NCI-H774 (cell line): Measurements from ENCODE around the gene ZBTB40.

Source experiments
- DNase-seq: peaks from one replicate; lab custom pipeline; 2025; lab: John Stamatoyannopoulos, UW

The ZBTB40 gene

GRCh38 chr1:22562584-22563583, 111.2 kb downstream of the ZBTB40 start, which contains the start of gene EPHA8:
Gene EPHA8 (plus strand): TSS chr1:22563489. CDS start chr1:22563636, 147 bp downstream.
- no peak for DNase-seq

DNA sequence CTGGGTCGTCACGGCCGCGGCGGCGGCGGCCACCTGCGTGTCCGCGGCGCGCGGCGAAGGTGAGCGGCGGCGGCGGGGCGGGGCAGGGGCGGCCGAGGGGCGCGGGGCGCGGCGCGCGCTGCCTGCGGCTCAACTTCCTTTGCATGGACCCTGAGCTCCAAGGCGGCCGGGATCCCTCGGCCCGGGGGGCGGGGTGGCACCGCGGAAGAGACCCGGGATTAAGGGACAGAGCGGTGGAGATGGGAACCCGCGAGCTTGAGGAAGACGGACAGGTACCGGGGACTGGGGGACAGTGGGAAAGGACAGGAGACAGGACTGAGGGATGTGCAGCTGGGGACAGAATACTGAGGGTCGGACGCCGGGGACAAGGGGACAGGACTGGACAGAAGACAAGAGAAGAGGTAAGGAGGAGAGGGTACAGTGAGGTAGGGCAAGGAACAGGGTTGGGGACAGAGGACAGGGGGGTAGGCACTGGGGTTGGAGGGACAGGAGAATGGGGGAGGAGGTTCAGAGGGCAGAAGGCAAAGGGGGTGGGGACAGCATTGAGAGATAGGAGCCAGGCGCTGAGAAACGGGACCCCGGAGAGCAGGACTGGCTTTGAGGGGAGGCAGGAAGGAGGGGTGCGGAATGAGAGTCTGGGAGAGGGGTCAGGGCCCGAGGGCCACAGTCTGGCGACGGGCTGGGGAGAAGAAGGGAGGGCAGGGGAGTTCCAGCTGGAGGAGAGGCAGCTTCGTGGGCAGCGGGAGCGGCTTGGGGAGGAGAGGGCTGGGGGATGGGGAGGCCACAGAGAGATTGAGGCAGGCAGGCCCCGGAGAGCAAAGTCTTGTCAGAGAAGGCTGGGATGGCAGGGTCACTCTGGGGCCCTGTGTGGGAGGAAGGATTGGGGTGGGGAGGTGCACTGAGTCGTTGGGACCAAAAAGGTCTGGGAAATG, 112.3 kb downstream of the ZBTB40 start:
- DNase-seq = no peak

DNA sequence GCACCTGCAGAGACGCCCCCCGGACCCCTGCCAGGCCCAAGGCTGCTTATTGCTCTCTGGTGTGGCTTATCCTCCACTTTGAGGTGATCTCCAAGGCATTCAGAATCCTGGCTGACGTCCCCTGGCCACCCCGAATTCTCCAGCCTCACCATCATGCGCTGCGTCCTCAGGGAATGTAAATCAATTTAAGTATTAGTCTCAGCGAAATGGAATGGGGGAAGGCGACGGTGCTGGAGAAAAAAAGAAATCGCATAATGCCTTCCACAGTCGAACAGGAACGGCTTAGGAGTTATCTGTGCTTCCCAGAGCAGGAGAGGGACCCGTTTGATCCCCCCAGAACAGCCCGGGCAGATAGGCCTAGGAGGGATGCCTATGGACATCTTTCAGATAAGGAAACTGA, 114.5 kb downstream of the ZBTB40 start:
- no peak for DNase-seq

- DNase-seq = no peak
Measured at GRCh38 chr1:22567197-22567596, 115.5 kb downstream of the ZBTB40 start.

DNA sequence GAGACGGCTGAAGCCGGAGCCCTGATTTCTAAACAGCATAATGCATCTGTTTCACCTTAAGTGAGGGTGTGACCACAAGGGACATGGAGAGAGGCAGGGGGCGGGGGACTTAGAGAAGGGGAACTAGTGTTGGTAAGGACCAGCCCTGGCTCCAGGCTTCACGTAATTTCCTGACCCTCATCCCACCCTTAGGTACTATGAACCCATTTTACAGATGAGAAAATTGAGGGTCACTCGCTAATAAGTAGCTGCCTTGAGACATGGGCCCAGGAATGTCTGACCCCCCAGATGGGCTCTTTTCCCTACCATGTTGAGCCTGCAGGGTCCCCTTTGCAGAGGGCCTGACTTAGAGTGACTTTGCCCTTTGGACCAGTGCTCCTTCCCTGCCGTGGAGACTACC, 116.3 kb downstream of the ZBTB40 start:
- no peak for DNase-seq

DNA sequence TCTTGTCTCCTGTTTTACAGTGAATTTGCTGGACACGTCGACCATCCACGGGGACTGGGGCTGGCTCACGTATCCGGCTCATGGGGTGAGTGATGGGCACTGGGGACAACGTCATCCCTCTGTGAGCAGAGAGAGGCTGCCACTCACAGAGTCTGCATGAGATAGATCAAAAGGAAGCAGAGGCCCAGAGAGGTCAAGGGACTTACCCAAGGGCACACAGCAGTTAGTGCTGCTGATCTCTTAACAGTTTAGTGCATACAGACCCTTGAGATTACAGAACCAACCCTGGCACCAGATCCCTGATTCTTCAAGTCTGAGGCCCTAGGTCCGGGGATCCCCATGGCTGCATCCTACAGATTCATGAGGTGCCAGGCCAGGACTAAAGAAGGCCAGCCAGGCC, 117.6 kb downstream of the ZBTB40 start:
- DNase-seq = no peak

DNA sequence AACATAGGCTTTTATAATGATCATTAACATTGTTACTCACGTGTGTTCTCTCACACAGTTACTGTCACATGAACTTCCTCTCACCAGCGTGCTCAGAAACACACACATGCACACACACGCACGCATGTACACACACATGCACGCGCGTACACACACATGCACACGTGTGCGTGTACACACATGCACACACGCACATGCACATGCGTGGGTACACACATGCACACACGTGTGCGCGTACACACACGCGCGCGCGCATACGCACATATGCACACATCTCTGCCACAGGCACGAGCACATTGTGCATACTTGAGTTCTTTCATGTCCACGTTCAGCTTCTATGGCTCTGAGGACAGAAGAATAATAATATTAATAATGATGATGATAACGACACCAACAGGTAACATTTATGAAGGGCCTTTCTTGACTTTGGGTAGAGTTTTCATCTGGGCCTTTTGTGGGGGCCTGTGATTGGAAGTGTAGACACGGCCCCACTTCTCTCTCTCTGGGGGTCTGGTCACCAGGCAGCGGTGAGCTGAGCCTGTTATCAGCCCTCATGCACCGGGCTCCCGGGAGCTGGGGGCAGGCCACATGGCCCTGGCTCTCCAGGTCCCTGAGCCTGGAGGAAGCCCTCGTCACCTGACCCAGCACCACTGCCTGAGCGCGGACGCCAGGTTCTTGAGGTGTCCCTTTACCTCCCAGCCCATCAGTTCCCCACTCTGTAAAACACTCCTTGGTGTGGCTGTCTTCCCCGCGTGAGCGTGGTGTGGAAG, 118.7 kb downstream of the ZBTB40 start:
- no peak for DNase-seq

DNA sequence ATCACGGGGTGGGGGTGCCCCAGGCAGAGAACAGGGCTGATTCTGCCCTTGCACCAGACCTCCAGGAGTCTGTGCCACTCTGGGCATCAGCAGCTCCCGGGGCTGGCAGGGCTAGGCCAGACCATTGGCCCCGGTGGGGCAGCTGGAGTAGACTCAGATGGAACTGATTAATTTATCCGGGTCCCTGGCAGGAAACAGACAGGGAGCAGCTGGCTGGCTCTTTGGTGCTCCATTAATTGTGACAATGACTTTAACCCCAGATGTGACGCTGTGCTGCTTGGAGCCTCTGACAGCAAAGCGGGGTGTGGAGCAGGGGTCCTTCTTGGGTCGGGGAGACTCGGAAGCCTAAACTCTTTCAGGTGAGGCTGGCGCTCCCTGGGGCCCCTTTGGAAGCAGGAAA, 121.2 kb downstream of the ZBTB40 start:
- DNase-seq = no peak

GRCh38 chr1:22573237-22573636, 121.6 kb downstream of the ZBTB40 start:
- no peak for DNase-seq

DNA sequence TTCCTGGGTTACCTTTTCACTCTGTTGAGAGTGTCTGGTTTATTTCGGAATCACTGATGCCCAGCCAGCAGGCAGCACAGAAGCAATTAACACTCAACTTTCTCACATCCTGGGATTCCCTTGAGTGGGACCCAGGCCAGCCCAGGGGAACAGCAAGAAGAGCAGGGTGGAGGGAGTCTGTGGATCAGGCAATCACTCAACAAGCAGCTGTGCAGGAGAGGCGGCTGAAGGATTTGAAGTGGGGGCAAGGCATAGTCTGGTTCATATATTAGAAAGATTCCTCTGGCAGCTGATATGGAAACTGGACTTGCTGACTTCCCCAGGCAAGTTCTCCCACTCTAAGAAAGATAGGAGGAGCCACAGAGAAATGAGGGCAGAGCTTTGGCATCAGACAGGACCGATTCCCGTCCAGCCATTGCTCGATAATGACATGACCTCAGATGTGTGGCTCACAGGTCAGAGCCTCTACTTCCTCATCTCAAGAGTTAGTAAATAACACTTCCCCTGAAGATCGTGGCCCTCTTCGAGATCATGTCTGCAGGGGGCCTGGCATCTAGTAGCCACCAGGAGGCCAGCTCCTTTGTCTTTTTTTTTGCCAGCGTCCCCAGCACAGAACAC, 124.0 kb downstream of the ZBTB40 start:
- no peak for DNase-seq

- no peak for DNase-seq
Measured at GRCh38 chr1:22576150-22576544, 124.5 kb downstream of the ZBTB40 start.

- no peak for DNase-seq
Measured at GRCh38 chr1:22576617-22577016, 125.0 kb downstream of the ZBTB40 start.

GRCh38 chr1:22578732-22579361, 127.2 kb downstream of the ZBTB40 start:
- DNase-seq = no peak

DNA sequence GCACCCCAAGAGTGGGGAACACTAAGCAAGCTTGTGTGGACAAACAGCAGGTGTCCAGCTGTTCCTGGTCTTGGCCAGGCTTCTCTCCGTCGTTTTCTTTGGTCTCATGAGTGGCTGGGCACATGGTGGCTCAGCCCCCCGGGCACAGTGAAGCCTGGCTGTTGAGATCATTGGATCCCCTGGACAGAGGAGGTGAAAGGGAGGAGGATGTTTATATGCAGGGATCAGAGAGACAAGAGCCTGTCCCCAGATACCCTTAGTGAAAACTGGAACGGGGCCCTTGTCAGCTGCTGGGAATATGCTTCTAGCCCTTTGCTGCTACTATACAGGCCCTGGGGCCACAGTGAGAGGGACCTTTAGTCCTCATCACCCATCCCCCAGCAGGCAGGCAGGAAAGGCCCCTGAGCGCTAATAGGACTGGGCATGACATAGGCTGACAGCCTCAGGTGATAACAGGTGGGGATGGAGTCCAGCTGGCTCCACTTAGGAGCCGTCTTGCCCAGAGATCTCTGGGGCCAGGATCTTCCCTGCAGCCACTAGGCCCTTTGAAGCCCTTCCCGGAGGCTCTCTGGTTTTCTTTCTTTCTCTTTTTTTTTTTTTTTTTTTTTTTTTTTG, 128.0 kb downstream of the ZBTB40 start:
- DNase-seq = no peak
